Neuronal stem cell (in vitro differentiated cells): ENCODE results near the gene BCOR.

Experiments
- DNase-seq: peaks from one replicate; pipeline ENCODE4 v3.0.0-alpha.2; 2013; ENCODE audit warnings: low spot score
- H2AFZ ChIP-seq: one replicate; pipeline ENCODE4 v1.6.1; 2013; ENCODE audit warnings: mild to moderate bottlenecking, low read length, inconsistent platforms
- H2AK5ac ChIP-seq: 2 replicates; pipeline ENCODE4 v1.6.1; 2013; ENCODE audit warnings: low read depth, mild to moderate bottlenecking, inconsistent platforms, low read length, moderate library complexity, mixed read lengths
- H2BK120ac ChIP-seq: 2 replicates; pipeline ENCODE4 v1.6.1; 2013; ENCODE audit warnings: low read depth, mild to moderate bottlenecking, inconsistent platforms, low read length, moderate library complexity, mixed read lengths
- H2BK12ac ChIP-seq: one replicate; pipeline ENCODE4 v1.6.1; 2013; ENCODE audit warnings: low read length, inconsistent platforms
- H2BK15ac ChIP-seq: 2 replicates; pipeline ENCODE4 v1.6.1; 2013; ENCODE audit warnings: mild to moderate bottlenecking, low read length, inconsistent platforms, mixed read lengths
- H2BK5ac ChIP-seq: one replicate; pipeline ENCODE4 v1.6.1; 2013; ENCODE audit warnings: inconsistent platforms, mild to moderate bottlenecking, low read length, moderate library complexity
- H3K14ac ChIP-seq: one replicate; pipeline ENCODE4 v1.6.1; 2013; ENCODE audit warnings: low read length, inconsistent platforms
- H3K18ac ChIP-seq: 2 replicates; pipeline ENCODE4 v1.6.1; 2013; ENCODE audit warnings: low read length, inconsistent platforms
- H3K23ac ChIP-seq: 2 replicates; pipeline ENCODE4 v1.6.1; 2013; ENCODE audit warnings: low read depth, mild to moderate bottlenecking, mixed read lengths, low read length, inconsistent platforms; ENCODE audit not compliant: poor library complexity
- H3K27ac ChIP-seq: replicated peaks from 3 replicates; pipeline ENCODE4 v1.5.1; 2013; ENCODE audit warnings: low read length, inconsistent platforms
- H3K27me3 ChIP-seq, 3 experiments: 2 replicates each; pipeline ENCODE4 v1.6.1; 2013; ENCODE audit warnings: low read length in 3 of 3, mild to moderate bottlenecking in 2 of 3, inconsistent platforms in 1 of 3, low read depth in 1 of 3, mixed read lengths in 1 of 3, moderate library complexity in 1 of 3; ENCODE audit not compliant: control insufficient read depth in 3 of 3, insufficient read depth in 3 of 3
- H3K36me3 ChIP-seq, 2 donors: replicated peaks in 1 of 2; 2 replicates each; pipeline ENCODE4 v1.6.1; 2013; ENCODE audit warnings: low read length in 2 of 2; ENCODE audit not compliant: control insufficient read depth in 2 of 2, insufficient read depth in 2 of 2
- H3K4ac ChIP-seq: 2 replicates; pipeline ENCODE4 v1.6.1; 2013; ENCODE audit warnings: inconsistent platforms, mild to moderate bottlenecking, low read length, moderate library complexity
- H3K4me1 ChIP-seq, 2 donors: 1 replicate in 1 of 2; 2 replicates in 1 of 2; pipeline ENCODE4 v1.6.1; 2013; ENCODE audit warnings: low read length in 2 of 2, low read depth in 1 of 2; ENCODE audit not compliant: control insufficient read depth in 2 of 2, insufficient read depth in 1 of 2
- H3K4me2 ChIP-seq: one replicate; pipeline ENCODE4 v1.6.1; 2013; ENCODE audit warnings: mild to moderate bottlenecking, low read length, inconsistent platforms; ENCODE audit not compliant: insufficient read depth, poor library complexity, severe bottlenecking
- H3K4me3 ChIP-seq, 2 donors: 2 replicates each; pipeline ENCODE4 v1.5.1; 2013; ENCODE audit warnings: low read length in 2 of 2, mild to moderate bottlenecking in 2 of 2, inconsistent platforms in 1 of 2, moderate library complexity in 1 of 2
- H3K79me1 ChIP-seq: one replicate; pipeline ENCODE4 v1.6.1; 2013; ENCODE audit warnings: low read depth, mild to moderate bottlenecking, inconsistent platforms, low read length, moderate library complexity
- H3K9ac ChIP-seq: one replicate; pipeline ENCODE4 v1.6.1; 2013; ENCODE audit warnings: mild to moderate bottlenecking, low read depth, low read length, inconsistent platforms; ENCODE audit not compliant: poor library complexity
- H3K9me3 ChIP-seq, 2 donors: replicated peaks in 1 of 2; 2 replicates each; pipeline versions ENCODE3 to v1.6.1; 2013; ENCODE audit warnings: low read length in 2 of 2, mild to moderate bottlenecking in 2 of 2, inconsistent platforms in 1 of 2, low read depth in 1 of 2, mixed read lengths in 1 of 2, moderate library complexity in 1 of 2; ENCODE audit not compliant: control insufficient read depth in 2 of 2, insufficient read depth in 1 of 2
- H4K8ac ChIP-seq: one replicate; pipeline ENCODE4 v1.6.1; 2013; ENCODE audit warnings: low read depth, mild to moderate bottlenecking, inconsistent platforms, low read length, moderate library complexity
- H4K91ac ChIP-seq: one replicate; pipeline ENCODE4 v1.6.1; 2013; ENCODE audit warnings: low read length, low read depth, mild to moderate bottlenecking, inconsistent platforms; ENCODE audit not compliant: poor library complexity
- WGBS, 2 donors: extraction: QIAGEN DNeasy Blood & Tissue Kit; methylation state at CpG; one replicate each; pipeline ENCODE4 v1.1.7; 2013; ENCODE audit warnings: missing lambda C conversion rate in 2 of 2, mixed read lengths in 1 of 2; ENCODE audit not compliant: insufficient read length in 2 of 2, insufficient replicate concordance in 1 of 2; ENCODE audit errors: extremely low coverage in 2 of 2; 5-methylcytosine and 5-hydroxymethylcytosine counted together

BCOR gene

GRCh38 chrX:40061871-40062524, 35.8 kb downstream of the BCOR start:
- no peak overlapping the region for H3K4me2 ChIP-seq
- H3K18ac ChIP-seq: no peak overlapping the region
- no peak overlapping the region for H2BK15ac ChIP-seq
- H3K9me3 ChIP-seq: no peaks in the 10 kb centered on the region
- no peak overlapping the region for H2BK120ac ChIP-seq
- peaks cover 1 to 96% of the 10 kb centered on the region in 2 donors for H3K36me3 ChIP-seq
- H3K27me3 ChIP-seq: peaks cover 0 to 6% (median 0%) of the 10 kb centered on the region in 3 experiments
- no peak overlapping the region for H2BK12ac ChIP-seq
- H3K4me3 ChIP-seq: no peak overlapping the region
- WGBS, 2 donors: no CpG with 5 or more reads among the region's 30 CpGs
- no peak overlapping the region for H3K4ac ChIP-seq
- no peak overlapping the region for H3K23ac ChIP-seq
- no peak overlapping the region for H2AK5ac ChIP-seq
- no peak overlapping the region for H4K8ac ChIP-seq
- peaks cover 1% of the 10 kb centered on the region for H3K79me1 ChIP-seq
- no peak overlapping the region for H2BK5ac ChIP-seq
- H3K27ac ChIP-seq: no peak overlapping the region
- no peak overlapping the region for H3K9ac ChIP-seq
- peaks cover 0 to 3% of the 10 kb centered on the region in 2 donors for H3K4me1 ChIP-seq
- H2AFZ ChIP-seq: no peak overlapping the region
- no peak overlapping the region for H4K91ac ChIP-seq
- no peak for DNase-seq
- no peak overlapping the region for H3K14ac ChIP-seq

GRCh38 chrX:40061005-40061404, 36.8 kb downstream of the BCOR start:
- Histone ChIP-seq H3K23ac (no peak overlapping the region), H3K4me2 (no peak overlapping the region), H2BK120ac (no peak overlapping the region), H2AFZ (no peak overlapping the region), H3K9me3 (no peaks in the 10 kb centered on the region), H3K4ac (no peak overlapping the region), H2BK15ac (no peak overlapping the region), H3K27ac (no peak overlapping the region), H3K4me3 (no peak overlapping the region), H2AK5ac (no peak overlapping the region), H3K27me3 (peaks cover 0 to 6% (median 0%) of the 10 kb centered on the region in 3 experiments), H2BK12ac (no peak overlapping the region), H3K18ac (no peak overlapping the region), H3K4me1 (peaks cover 0 to 3% of the 10 kb centered on the region in 2 donors), H3K9ac (no peak overlapping the region), H3K36me3 (peaks cover 1 to 96% of the 10 kb centered on the region in 2 donors), H3K14ac (no peak overlapping the region), H2BK5ac (no peak overlapping the region), H4K8ac (no peak overlapping the region), H3K79me1 (peaks cover 1% of the 10 kb centered on the region), H4K91ac (no peak overlapping the region)
- no peak for DNase-seq
- no CpG with 5 or more reads among the region's 10 CpGs for WGBS, 2 donors

GRCh38 chrX:40060356-40060845, 37.4 kb downstream of the BCOR start:
- H3K9me3 ChIP-seq: peaks cover 0 to 2% of the 10 kb centered on the region in 2 donors
- H2BK15ac ChIP-seq: no peak overlapping the region
- no CpG with 5 or more reads among the region's 7 CpGs for WGBS, 2 donors
- H3K18ac ChIP-seq: no peak overlapping the region
- H3K36me3 ChIP-seq: peaks cover 3 to 98% of the 10 kb centered on the region in 2 donors
- H2AFZ ChIP-seq: no peak overlapping the region
- no peak overlapping the region for H2BK12ac ChIP-seq
- H4K91ac ChIP-seq: no peak overlapping the region
- H4K8ac ChIP-seq: no peak overlapping the region
- H3K9ac ChIP-seq: no peak overlapping the region
- no peak overlapping the region for H3K4me2 ChIP-seq
- no peak overlapping the region for H2AK5ac ChIP-seq
- H3K4me3 ChIP-seq: no peak overlapping the region
- no peak overlapping the region for H3K4ac ChIP-seq
- no peak overlapping the region for H2BK5ac ChIP-seq
- no peak overlapping the region for H3K14ac ChIP-seq
- H2BK120ac ChIP-seq: no peak overlapping the region
- no peak for DNase-seq
- no peak overlapping the region for H3K27ac ChIP-seq
- peaks cover 1% of the 10 kb centered on the region for H3K79me1 ChIP-seq
- no peak overlapping the region for H3K23ac ChIP-seq
- H3K27me3 ChIP-seq: peaks cover 0 to 6% (median 0%) of the 10 kb centered on the region in 3 experiments
- peaks cover 0 to 3% of the 10 kb centered on the region in 2 donors for H3K4me1 ChIP-seq

- Histone ChIP-seq H2BK12ac (no peak overlapping the region), H2AK5ac (no peak overlapping the region), H3K9me3 (peaks cover 0 to 8% of the 10 kb centered on the region in 2 donors), H3K79me1 (peaks cover 1% of the 10 kb centered on the region), H3K4me1 (no peaks in the 10 kb centered on the region), H3K4me3 (no peak overlapping the region), H3K27me3 (peaks cover 0 to 6% (median 0%) of the 10 kb centered on the region in 3 experiments), H3K4ac (no peak overlapping the region), H2BK120ac (no peak overlapping the region), H4K91ac (no peak overlapping the region), H2BK5ac (no peak overlapping the region), H2BK15ac (no peak overlapping the region), H3K18ac (no peak overlapping the region), H3K36me3 (peaks cover 10 to 98% of the 10 kb centered on the region in 2 donors), H3K14ac (no peak overlapping the region), H3K27ac (no peak overlapping the region), H2AFZ (no peak overlapping the region), H3K9ac (no peak overlapping the region), H3K4me2 (no peak overlapping the region), H4K8ac (no peak overlapping the region), H3K23ac (no peak overlapping the region)
- no CpG with 5 or more reads among the region's 11 CpGs for WGBS, 2 donors
- no peak for DNase-seq
These were observed 39.0 kb downstream of the BCOR start for GRCh38 chrX:40058719-40059118.
